Effector memory CD4-positive, alpha-beta T cell (primary cell): ENCODE data around the gene CLEC2D.

Experiments used
- DNase-seq, 3 donors: peaks; one replicate each; pipeline ENCODE4 v3.0.0-alpha.2; 2020
- H3K27ac ChIP-seq: 2 replicates; pipeline ENCODE4 v1.7.0; 2013; ENCODE audit warnings: mild to moderate bottlenecking, low read length, moderate library complexity; ENCODE audit not compliant: insufficient read depth, poor library complexity, severe bottlenecking
- H3K27me3 ChIP-seq: replicated peaks from 2 replicates; pipeline ENCODE4 v1.7.0; 2013; ENCODE audit warnings: mild to moderate bottlenecking, low read length; ENCODE audit not compliant: insufficient read depth, control insufficient read depth, poor library complexity, severe bottlenecking
- H3K36me3 ChIP-seq: 2 replicates; pipeline ENCODE4 v1.7.0; 2013; ENCODE audit warnings: mild to moderate bottlenecking, low read length, moderate library complexity; ENCODE audit not compliant: control insufficient read depth, insufficient read depth
- H3K4me1 ChIP-seq: 2 replicates; pipeline ENCODE4 v1.7.0; 2013; ENCODE audit warnings: low read length, mild to moderate bottlenecking; ENCODE audit not compliant: control insufficient read depth, insufficient read depth, poor library complexity, severe bottlenecking
- H3K4me3 ChIP-seq: 2 replicates; pipeline ENCODE4 v1.7.0; 2013; ENCODE audit warnings: low read length, low read depth, mild to moderate bottlenecking; ENCODE audit not compliant: insufficient read depth, poor library complexity, severe bottlenecking
- H3K9me3 ChIP-seq: 2 replicates; pipeline ENCODE4 v1.7.0; 2013; ENCODE audit warnings: mild to moderate bottlenecking, low read length, moderate library complexity; ENCODE audit not compliant: control insufficient read depth
- total RNA-seq, 3 donors: gene quantifications; one replicate each; lab custom pipeline; 2026; lab: John Stamatoyannopoulos, UW

Gene CLEC2D
- total RNA-seq = 158 to 203 (median 173) reads per million in 3 donors

- Histone ChIP-seq H3K27me3 (no peaks in the 10 kb centered on the region), H3K27ac (peak within 1 kb of the TSS; percentile 80), H3K36me3 (peaks cover 5% of the 10 kb centered on the region), H3K4me1 (peaks cover 32% of the 10 kb centered on the region), H3K9me3 (no peaks in the 10 kb centered on the region), H3K4me3 (peak within 1 kb of the TSS; percentile 60)
- DNase-seq = no peak
These were observed at the start of gene CLEC2D for GRCh38 chr12:9669534-9669933. TSS of gene CLEC2D (plus strand) at chr12:9669713. CDS start at chr12:9669735, 22 bp downstream.

GRCh38 chr12:9625019-9625418 lies 44.5 kb upstream of the CLEC2D start:
- no peak overlapping the region for H3K27ac ChIP-seq
- H3K4me1 ChIP-seq = no peaks in the 10 kb centered on the region
- H3K9me3 ChIP-seq = no peaks in the 10 kb centered on the region
- no peak for DNase-seq
- no peak overlapping the region for H3K4me3 ChIP-seq
- H3K27me3 ChIP-seq = no peaks in the 10 kb centered on the region
- no peaks in the 10 kb centered on the region for H3K36me3 ChIP-seq

- Histone ChIP-seq H3K4me3 (no peak overlapping the region), H3K9me3 (no peaks in the 10 kb centered on the region), H3K27ac (no peak overlapping the region), H3K4me1 (no peaks in the 10 kb centered on the region), H3K36me3 (no peaks in the 10 kb centered on the region), H3K27me3 (no peaks in the 10 kb centered on the region)
- DNase-seq = no peak
These were observed 43.2 kb upstream of the CLEC2D start for GRCh38 chr12:9626291-9626690.

- Histone ChIP-seq H3K27ac (no peak overlapping the region), H3K9me3 (no peaks in the 10 kb centered on the region), H3K4me1 (no peaks in the 10 kb centered on the region), H3K4me3 (no peak overlapping the region), H3K27me3 (no peaks in the 10 kb centered on the region), H3K36me3 (no peaks in the 10 kb centered on the region)
- DNase-seq = no peak
These were observed 42.7 kb upstream of the CLEC2D start for GRCh38 chr12:9626821-9627220.

- DNase-seq = no peak
- Histone ChIP-seq H3K4me3 (no peak overlapping the region), H3K27me3 (no peaks in the 10 kb centered on the region), H3K9me3 (no peaks in the 10 kb centered on the region), H3K27ac (no peak overlapping the region), H3K4me1 (peaks cover 22% of the 10 kb centered on the region), H3K36me3 (no peaks in the 10 kb centered on the region)
These were observed 36.7 kb upstream of the CLEC2D start for GRCh38 chr12:9632766-9633165.

- Histone ChIP-seq H3K4me3 (no peak overlapping the region), H3K36me3 (no peaks in the 10 kb centered on the region), H3K27ac (no peak overlapping the region), H3K27me3 (no peaks in the 10 kb centered on the region), H3K4me1 (peaks cover 33% of the 10 kb centered on the region), H3K9me3 (no peaks in the 10 kb centered on the region)
- peak; percentile 41 to 65 (median 57) for DNase-seq
These were observed 35.2 kb upstream of the CLEC2D start for GRCh38 chr12:9634177-9634803.

- Histone ChIP-seq H3K4me1 (peaks cover 34% of the 10 kb centered on the region), H3K27me3 (no peaks in the 10 kb centered on the region), H3K36me3 (no peaks in the 10 kb centered on the region), H3K27ac (no peak overlapping the region), H3K9me3 (no peaks in the 10 kb centered on the region), H3K4me3 (no peak overlapping the region)
- no peak for DNase-seq
These were observed 34.4 kb upstream of the CLEC2D start for GRCh38 chr12:9634969-9635754.

GRCh38 chr12:9636150-9636850 lies 33.2 kb upstream of the CLEC2D start:
- Histone ChIP-seq H3K9me3 (no peaks in the 10 kb centered on the region), H3K27me3 (no peaks in the 10 kb centered on the region), H3K36me3 (no peaks in the 10 kb centered on the region), H3K4me1 (peaks cover 34% of the 10 kb centered on the region), H3K4me3 (no peak overlapping the region), H3K27ac (no peak overlapping the region)
- no peak for DNase-seq

GRCh38 chr12:9636851-9637206 lies 32.7 kb upstream of the CLEC2D start:
- H3K27ac ChIP-seq = no peak overlapping the region
- no peaks in the 10 kb centered on the region for H3K9me3 ChIP-seq
- H3K27me3 ChIP-seq = no peaks in the 10 kb centered on the region
- no peak overlapping the region for H3K4me3 ChIP-seq
- H3K36me3 ChIP-seq = no peaks in the 10 kb centered on the region
- peaks cover 34% of the 10 kb centered on the region for H3K4me1 ChIP-seq
- DNase-seq = no peak

- Histone ChIP-seq H3K9me3 (no peaks in the 10 kb centered on the region), H3K4me3 (no peak overlapping the region), H3K27me3 (no peaks in the 10 kb centered on the region), H3K27ac (no peak overlapping the region), H3K4me1 (peaks cover 27% of the 10 kb centered on the region), H3K36me3 (no peaks in the 10 kb centered on the region)
- DNase-seq = no peak
These were observed 29.5 kb upstream of the CLEC2D start for GRCh38 chr12:9640024-9640423.
